Osteocyte (in vitro differentiated cells): ENCODE measurements around the gene UBALD2. TPM values are rescaled to one million over a fixed set of nuclear protein-coding genes. Genes with fewer than 3 reads are reported as not detected.

Experiments
- DNase-seq: peaks from one replicate; pipeline ENCODE4 v3.0.0; 2021; ENCODE audit warnings: mixed read lengths; ENCODE audit not compliant: unreplicated experiment; ENCODE audit errors: extremely low spot score
- H3K27ac Mint-ChIP-seq: one replicate; pipeline ENCODE4 v1.8.0; 2021; ENCODE audit warnings: mild to moderate bottlenecking, mixed read lengths; ENCODE audit not compliant: unreplicated experiment
- H3K27me3 Mint-ChIP-seq: one replicate; pipeline ENCODE4 v1.8.0; 2021; ENCODE audit warnings: mixed read lengths; ENCODE audit not compliant: unreplicated experiment
- H3K36me3 Mint-ChIP-seq: one replicate; pipeline ENCODE4 v1.8.0; 2021; ENCODE audit warnings: mixed read lengths; ENCODE audit not compliant: unreplicated experiment
- H3K4me1 Mint-ChIP-seq: one replicate; pipeline ENCODE4 v1.8.0; 2021; ENCODE audit warnings: mixed read lengths; ENCODE audit not compliant: unreplicated experiment
- H3K4me3 Mint-ChIP-seq: one replicate; pipeline ENCODE4 v1.8.0; 2021; ENCODE audit warnings: mild to moderate bottlenecking, moderate library complexity, mixed read lengths; ENCODE audit not compliant: unreplicated experiment
- H3K9me3 Mint-ChIP-seq: one replicate; pipeline ENCODE4 v1.8.0; 2021; ENCODE audit warnings: mixed read lengths; ENCODE audit not compliant: unreplicated experiment
- CTCF ChIP-seq: fragments of 200-600 bp; sonication (generic); IDR thresholded peaks from 2 replicates; pipeline ENCODE4 v1.5.0; 2021; ENCODE audit warnings: antibody characterized with exemption, mild to moderate bottlenecking, moderate library complexity
- total RNA-seq: library from RNA; stranded (reverse); gene quantifications from 2 replicates; pipeline ENCODE4 v1.2.1, GENCODE V29; 2021

The UBALD2 gene
- total RNA-seq, 1 donor from 2014 or later: 32.2 TPM

GRCh38 chr17:76237859-76238313 is 27.3 kb upstream of the UBALD2 start:
- no peak for DNase-seq
- H3K4me3 Mint-ChIP-seq: no peak overlapping the region
- H3K36me3 Mint-ChIP-seq: no peaks in the 10 kb centered on the region
- H3K9me3 Mint-ChIP-seq: no peaks in the 10 kb centered on the region
- H3K27ac Mint-ChIP-seq: no peak overlapping the region
- peaks cover 35% of the 10 kb centered on the region for H3K27me3 Mint-ChIP-seq
- no peak for TF ChIP-seq CTCF
- H3K4me1 Mint-ChIP-seq: peaks cover 7% of the 10 kb centered on the region

- Mint-ChIP-seq H3K4me3 (peak overlapping the region; percentile 47), H3K9me3 (no peaks in the 10 kb centered on the region), H3K36me3 (no peaks in the 10 kb centered on the region), H3K27me3 (peaks cover 44% of the 10 kb centered on the region), H3K27ac (no peak overlapping the region), H3K4me1 (peaks cover 7% of the 10 kb centered on the region)
- no peak for TF ChIP-seq CTCF
- no peak for DNase-seq
These were observed 26.2 kb upstream of the UBALD2 start for GRCh38 chr17:76238847-76239537.

GRCh38 chr17:76239538-76240274 is 25.4 kb upstream of the UBALD2 start:
- no peak for TF ChIP-seq CTCF
- Mint-ChIP-seq H3K9me3 (no peaks in the 10 kb centered on the region), H3K27me3 (peaks cover 49% of the 10 kb centered on the region), H3K4me3 (peak overlapping the region; percentile 60), H3K27ac (no peak overlapping the region), H3K4me1 (peaks cover 7% of the 10 kb centered on the region), H3K36me3 (no peaks in the 10 kb centered on the region)
- DNase-seq: no peak

GRCh38 chr17:76240461-76241203 is 24.5 kb upstream of the UBALD2 start, which contains the start of gene RNF157:
Gene RNF157 (minus strand): TSS chr17:76240493. CDS start chr17:76240240, 253 bp downstream.
- TF ChIP-seq CTCF: no peak
- peaks cover 55% of the 10 kb centered on the region for H3K27me3 Mint-ChIP-seq
- H3K4me1 Mint-ChIP-seq: peaks cover 7% of the 10 kb centered on the region
- H3K4me3 Mint-ChIP-seq: peak within 1 kb of the TSS; percentile 79
- H3K36me3 Mint-ChIP-seq: no peaks in the 10 kb centered on the region
- DNase-seq: no peak
- no peak within 1 kb of the TSS for H3K27ac Mint-ChIP-seq
- H3K9me3 Mint-ChIP-seq: no peaks in the 10 kb centered on the region

GRCh38 chr17:76241204-76241538 is 24.0 kb upstream of the UBALD2 start:
- DNase-seq: no peak
- Mint-ChIP-seq H3K27ac (no peak overlapping the region), H3K27me3 (peaks cover 59% of the 10 kb centered on the region), H3K9me3 (no peaks in the 10 kb centered on the region), H3K36me3 (no peaks in the 10 kb centered on the region), H3K4me3 (peak overlapping the region; percentile 79), H3K4me1 (peaks cover 7% of the 10 kb centered on the region)
- TF ChIP-seq CTCF: no peak
